CD8-positive, alpha-beta memory T cell (primary cell): ENCODE data around the gene ARRB2. TPM values are rescaled to one million over a fixed set of nuclear protein-coding genes. Genes with fewer than 3 reads are reported as not detected.

Experiments
- CTCF ChIA-PET: fragments of 350-600 bp; sonication (Branson Sonifier 250); formaldehyde crosslinking; loops from one replicate; lab custom pipeline; 2021; ENCODE audit warnings: antibody characterized with exemption; lab: Charles Lee
- POLR2A ChIA-PET: fragments of 350-600 bp; sonication (Branson Sonifier 250); formaldehyde crosslinking; loops from one replicate; lab custom pipeline; 2021; ENCODE audit warnings: antibody characterized with exemption; lab: Charles Lee
- DNase-seq, 5 donors: peaks; one replicate each; pipeline versions ENCODE4 v3.0.0 to v3.0.0-alpha.2; 2020 to 2022; ENCODE audit warnings: mixed read lengths in 1 of 5
- H3K27ac ChIP-seq: one replicate; pipeline ENCODE4 v1.7.0; 2013; ENCODE audit warnings: low read depth, mild to moderate bottlenecking, low read length, moderate library complexity
- H3K27me3 ChIP-seq: 2 replicates; pipeline ENCODE4 v1.7.0; 2013; ENCODE audit warnings: low read length, mild to moderate bottlenecking; ENCODE audit not compliant: insufficient read depth, poor library complexity, severe bottlenecking
- H3K36me3 ChIP-seq: 2 replicates; pipeline ENCODE4 v1.7.0; 2013; ENCODE audit warnings: mild to moderate bottlenecking, low read length, moderate library complexity; ENCODE audit not compliant: insufficient read depth
- H3K4me1 ChIP-seq: 2 replicates; pipeline ENCODE4 v1.7.0; 2013; ENCODE audit warnings: mild to moderate bottlenecking, low read length, moderate library complexity; ENCODE audit not compliant: insufficient read depth
- H3K4me3 ChIP-seq: 2 replicates; pipeline ENCODE4 v1.7.0; 2013; ENCODE audit warnings: mild to moderate bottlenecking, low read length
- H3K9me3 ChIP-seq: 2 replicates; pipeline ENCODE4 v1.7.0; 2013; ENCODE audit warnings: mild to moderate bottlenecking, low read length
- H3K27ac Mint-ChIP-seq, 8 donors: one replicate each; pipeline ENCODE4 v1.8.0; 2020 to 2021; ENCODE audit warnings: mixed read lengths in 8 of 8, mild to moderate bottlenecking in 6 of 8, inconsistent platforms in 3 of 8, moderate library complexity in 3 of 8
- H3K27me3 Mint-ChIP-seq, 2 donors: one replicate each; pipeline ENCODE4 v1.8.0; 2020 to 2021; ENCODE audit warnings: mixed read lengths in 2 of 2, mild to moderate bottlenecking in 1 of 2, moderate library complexity in 1 of 2
- H3K36me3 Mint-ChIP-seq, 3 donors: one replicate each; pipeline ENCODE4 v1.8.0; 2020 to 2021; ENCODE audit warnings: mixed read lengths in 3 of 3, inconsistent platforms in 1 of 3, mild to moderate bottlenecking in 1 of 3
- H3K4me1 Mint-ChIP-seq, 3 donors: one replicate each; pipeline ENCODE4 v1.8.0; 2020 to 2021; ENCODE audit warnings: mixed read lengths in 3 of 3, inconsistent platforms in 1 of 3, mild to moderate bottlenecking in 1 of 3
- H3K4me3 Mint-ChIP-seq, 7 donors: one replicate each; pipeline ENCODE4 v1.8.0; 2020 to 2021; ENCODE audit warnings: mixed read lengths in 7 of 7, mild to moderate bottlenecking in 6 of 7, moderate library complexity in 4 of 7, inconsistent platforms in 2 of 7
- H3K9me3 Mint-ChIP-seq, 5 donors: one replicate each; pipeline ENCODE4 v1.8.0; 2020 to 2022; ENCODE audit warnings: mixed read lengths in 5 of 5, mild to moderate bottlenecking in 3 of 5, moderate library complexity in 2 of 5, inconsistent platforms in 1 of 5
- polyA plus RNA-seq: library from polyadenylated mRNA; unstranded; fragments of 300-500 nt; fragmentation: Illumina TruSeq; gene quantifications from one replicate; pipeline ENCODE4 v1.2.3, GENCODE V29; 2021
- total RNA-seq, 2 experiments: library from RNA; stranded (reverse); gene quantifications; one replicate each; pipeline ENCODE4 v1.2.3, GENCODE V29; 2021

The ARRB2 gene
- total and polyA plus RNA-seq, 3 experiments from 2014 or later = 69.4 to 172 (median 170) TPM

DNA sequence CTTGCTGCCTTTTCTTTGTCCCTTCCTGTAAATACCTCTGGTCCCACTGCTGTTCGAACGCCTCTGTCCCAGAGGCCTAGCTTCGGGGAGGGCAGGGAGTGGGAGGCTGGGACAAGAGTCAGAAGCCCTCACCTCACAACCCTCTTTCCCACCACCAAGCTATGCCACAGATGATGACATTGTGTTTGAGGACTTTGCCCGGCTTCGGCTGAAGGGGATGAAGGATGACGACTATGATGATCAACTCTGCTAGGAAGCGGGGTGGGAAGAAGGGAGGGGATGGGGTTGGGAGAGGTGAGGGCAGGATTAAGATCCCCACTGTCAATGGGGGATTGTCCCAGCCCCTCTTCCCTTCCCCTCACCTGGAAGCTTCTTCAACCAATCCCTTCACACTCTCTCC is 10.4 kb downstream of the ARRB2 start:
- H3K4me1 Mint-ChIP-seq = peaks cover 15 to 55% (median 19%) of the 10 kb centered on the region in 3 donors
- Histone ChIP-seq H3K4me1 (peaks cover 5% of the 10 kb centered on the region), H3K27ac (no peak overlapping the region), H3K36me3 (peaks cover 40% of the 10 kb centered on the region), H3K9me3 (no peaks in the 10 kb centered on the region), H3K27me3 (no peaks in the 10 kb centered on the region), H3K4me3 (no peak overlapping the region)
- CTCF ChIA-PET = no interaction called here
- H3K9me3 Mint-ChIP-seq = no peaks in the 10 kb centered on the region
- H3K36me3 Mint-ChIP-seq = peaks cover 4 to 60% (median 8%) of the 10 kb centered on the region in 3 donors
- H3K27ac Mint-ChIP-seq = peak overlapping the region in 7 of 8 donors; percentile 13 to 88 (median 78)
- POLR2A ChIA-PET = no interaction called here
- no peak for DNase-seq
- H3K4me3 Mint-ChIP-seq = no peak overlapping the region
- H3K27me3 Mint-ChIP-seq = peaks cover 0 to 2% of the 10 kb centered on the region in 2 donors

DNA sequence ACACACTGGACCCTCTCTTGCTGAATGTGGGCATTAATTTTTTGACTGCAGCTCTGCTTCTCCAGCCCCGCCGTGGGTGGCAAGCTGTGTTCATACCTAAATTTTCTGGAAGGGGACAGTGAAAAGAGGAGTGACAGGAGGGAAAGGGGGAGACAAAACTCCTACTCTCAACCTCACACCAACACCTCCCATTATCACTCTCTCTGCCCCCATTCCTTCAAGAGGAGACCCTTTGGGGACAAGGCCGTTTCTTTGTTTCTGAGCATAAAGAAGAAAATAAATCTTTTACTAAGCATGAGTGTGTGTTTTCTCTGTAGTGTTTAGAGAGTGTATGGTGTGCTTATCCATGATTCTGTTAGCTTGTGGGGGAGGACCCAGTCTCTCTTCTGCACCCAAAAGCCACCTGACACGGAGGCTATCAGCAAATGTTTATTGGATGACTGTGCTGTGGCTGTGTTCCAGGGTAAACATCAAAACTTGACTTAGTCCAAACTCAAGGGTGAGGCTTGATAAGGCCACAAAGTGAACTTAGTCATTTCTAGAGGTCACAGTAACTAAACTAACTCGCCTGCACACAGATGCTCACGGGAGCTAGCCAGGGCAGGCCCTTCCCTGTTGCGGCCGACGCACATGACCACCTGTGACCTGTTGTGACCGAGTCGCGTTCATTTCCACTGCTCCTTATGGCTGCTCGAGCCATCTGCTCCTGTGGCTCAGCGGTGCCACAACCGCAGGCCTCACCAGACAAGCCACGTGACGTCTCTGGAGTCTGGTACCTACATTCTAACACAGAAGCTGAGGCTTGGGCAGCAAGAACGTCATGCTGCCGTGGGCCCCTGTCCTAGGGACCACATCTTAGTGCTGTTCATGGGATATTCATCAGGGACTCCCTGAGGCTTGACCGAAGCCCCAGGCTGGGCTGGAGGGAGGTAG is 11.0 kb downstream of the ARRB2 start:
- no peaks in the 10 kb centered on the region for H3K9me3 ChIP-seq
- no peaks in the 10 kb centered on the region for H3K27me3 ChIP-seq
- ChIA-PET CTCF (interaction anchor here (0.7 to 1.0 kb wide), 2 partner anchors 168 to 496 kb away, joined by 3 to 4 read pairs; no protein-coding TSS in a partner anchor), POLR2A (interaction anchor here (1.7 kb wide), 1 partner anchor 11 kb away, joined by 7 read pairs; the partner anchor contains the start of gene ARRB2)
- peaks cover 35% of the 10 kb centered on the region for H3K36me3 ChIP-seq
- peak in 3 of 5 donors; percentile 16 to 65 (median 28) for DNase-seq
- H3K27ac ChIP-seq = no peak overlapping the region
- Mint-ChIP-seq H3K36me3 (peaks cover 4 to 56% (median 8%) of the 10 kb centered on the region in 3 donors), H3K4me3 (peak overlapping the region in 1 of 7 donors; percentile 23), H3K9me3 (no peaks in the 10 kb centered on the region), H3K4me1 (peaks cover 13 to 50% (median 15%) of the 10 kb centered on the region in 3 donors), H3K27me3 (peaks cover 0 to 2% of the 10 kb centered on the region in 2 donors), H3K27ac (peak overlapping the region; percentile 70 to 86 (median 79))
- H3K4me3 ChIP-seq = no peak overlapping the region
- H3K4me1 ChIP-seq = no peaks in the 10 kb centered on the region

DNA sequence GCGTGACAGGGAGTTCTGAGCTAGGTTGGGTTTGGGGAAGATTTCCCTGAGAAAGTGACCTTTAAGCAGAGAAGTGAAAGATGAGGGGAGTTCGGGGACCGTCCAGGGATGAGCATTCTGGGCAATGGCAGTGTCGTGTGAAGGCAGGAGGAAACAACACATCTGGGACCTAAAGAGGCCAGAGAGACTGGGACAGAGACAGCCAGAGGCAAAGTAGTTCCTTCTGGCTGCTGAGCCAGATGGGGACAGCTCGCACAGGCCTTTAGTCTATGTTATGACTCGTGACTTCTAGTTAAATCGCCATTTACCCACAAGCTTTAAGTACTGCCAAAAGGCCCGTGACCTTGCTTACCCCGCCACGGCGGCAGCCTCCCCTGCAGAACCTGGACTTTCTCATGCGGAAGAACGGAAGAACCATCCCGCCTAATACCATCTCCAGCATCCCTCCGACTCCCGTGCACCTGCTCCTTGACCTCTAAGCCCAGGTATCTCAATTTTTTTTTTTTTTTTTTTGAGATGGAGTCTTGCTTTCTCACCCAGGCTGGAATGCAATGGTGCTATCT is 12.3 kb downstream of the ARRB2 start:
- Histone ChIP-seq H3K4me1 (no peaks in the 10 kb centered on the region), H3K4me3 (no peak overlapping the region), H3K27ac (no peak overlapping the region), H3K9me3 (no peaks in the 10 kb centered on the region), H3K36me3 (peaks cover 24% of the 10 kb centered on the region), H3K27me3 (no peaks in the 10 kb centered on the region)
- H3K4me3 Mint-ChIP-seq = no peak overlapping the region
- H3K27ac Mint-ChIP-seq = peak overlapping the region in 1 of 8 donors; percentile 23
- H3K9me3 Mint-ChIP-seq = no peaks in the 10 kb centered on the region
- peaks cover 4 to 43% (median 6%) of the 10 kb centered on the region in 3 donors for H3K36me3 Mint-ChIP-seq
- ChIA-PET CTCF (interaction anchor here (1.0 kb wide), 1 partner anchor 166 kb away, joined by 3 read pairs; no protein-coding TSS in a partner anchor), POLR2A (interaction anchor here (1.7 kb wide), 1 partner anchor 13 kb away, joined by 7 read pairs; the partner anchor contains the start of gene ARRB2)
- DNase-seq = no peak
- H3K27me3 Mint-ChIP-seq = peaks cover 0 to 2% of the 10 kb centered on the region in 2 donors
- peaks cover 10 to 37% (median 10%) of the 10 kb centered on the region in 3 donors for H3K4me1 Mint-ChIP-seq

DNA sequence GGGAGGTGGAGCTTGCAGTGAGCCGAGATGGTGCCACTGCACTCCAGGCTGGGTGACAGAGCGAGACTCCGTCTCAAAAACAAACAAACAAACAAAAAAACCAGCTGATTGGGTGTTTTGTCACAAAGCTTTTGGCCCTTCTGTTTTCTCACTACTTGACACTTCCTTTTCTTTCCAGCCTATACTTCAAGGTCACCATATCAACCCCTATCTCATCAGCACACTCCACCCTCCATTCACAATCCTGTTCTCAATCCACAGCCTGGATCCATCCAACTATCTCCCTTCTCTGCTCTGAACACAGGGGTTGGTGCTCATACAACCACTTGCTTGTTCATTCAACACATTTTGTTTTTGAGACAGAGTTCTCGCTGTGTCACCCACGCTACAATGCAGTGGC is 14.2 kb downstream of the ARRB2 start:
- POLR2A ChIA-PET = interaction anchor here (0.7 kb wide), 1 partner anchor 161 kb away, joined by 3 read pairs; no protein-coding TSS in a partner anchor
- Histone ChIP-seq H3K27me3 (no peaks in the 10 kb centered on the region), H3K4me1 (no peaks in the 10 kb centered on the region), H3K9me3 (no peaks in the 10 kb centered on the region), H3K36me3 (peaks cover 6% of the 10 kb centered on the region), H3K27ac (no peak overlapping the region), H3K4me3 (no peak overlapping the region)
- Mint-ChIP-seq H3K9me3 (no peaks in the 10 kb centered on the region), H3K27me3 (no peaks in the 10 kb centered on the region), H3K27ac (peak overlapping the region in 2 of 8 donors; percentile 30 to 48), H3K4me3 (no peak overlapping the region), H3K36me3 (peaks cover 2 to 24% (median 4%) of the 10 kb centered on the region in 3 donors), H3K4me1 (peaks cover 10 to 25% (median 10%) of the 10 kb centered on the region in 3 donors)
- DNase-seq = no peak
- CTCF ChIA-PET = interaction anchor here (0.9 to 1.5 kb wide), 2 partner anchors 15 to 95 kb away, joined by 3 to 6 read pairs; partner anchors contain the start of gene ARRB2

DNA sequence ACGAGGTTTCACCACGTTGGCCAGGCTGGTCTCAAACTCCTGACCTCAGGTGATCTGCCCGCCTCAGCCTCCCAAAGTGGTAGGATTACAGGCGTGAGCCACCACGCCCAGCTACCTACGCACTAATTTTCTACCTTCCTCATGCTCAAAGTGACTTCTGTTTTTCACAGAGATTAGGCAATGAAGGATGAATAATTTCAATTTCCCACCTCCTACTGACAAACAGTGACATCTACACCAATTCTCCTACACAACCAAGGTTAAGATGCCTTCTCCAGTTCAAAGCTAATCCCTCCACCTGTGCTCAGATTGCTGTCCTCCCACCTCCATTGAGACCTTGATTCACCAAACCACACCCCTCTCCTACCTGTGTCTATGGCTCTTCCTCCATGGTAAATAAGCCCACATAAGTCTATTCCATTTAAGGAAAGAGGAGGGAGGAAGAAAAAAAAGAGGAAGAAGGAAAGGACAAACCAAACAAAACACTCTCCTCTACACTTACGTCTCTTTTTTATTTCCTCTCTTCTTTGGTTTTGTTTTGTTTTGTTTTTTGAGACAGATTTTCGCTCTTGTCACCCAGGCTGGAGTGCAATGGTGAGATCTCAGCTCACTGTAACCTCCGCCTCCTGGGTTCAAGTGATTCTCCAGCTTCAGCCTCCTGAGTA is 15.3 kb downstream of the ARRB2 start:
- Mint-ChIP-seq H3K27me3 (no peaks in the 10 kb centered on the region), H3K9me3 (no peaks in the 10 kb centered on the region), H3K4me3 (no peak overlapping the region), H3K4me1 (peaks cover 14 to 24% (median 15%) of the 10 kb centered on the region in 3 donors), H3K27ac (no peak overlapping the region), H3K36me3 (peaks cover 0 to 13% (median 0%) of the 10 kb centered on the region in 3 donors)
- ChIA-PET POLR2A (interaction anchor here (1.0 kb wide), 1 partner anchor 16 kb away, joined by 4 read pairs; the partner anchor contains the start of gene ARRB2), CTCF (interaction anchor here (1.3 kb wide), 1 partner anchor 64 kb away, joined by 4 read pairs; no protein-coding TSS in a partner anchor)
- Histone ChIP-seq H3K9me3 (no peaks in the 10 kb centered on the region), H3K36me3 (no peaks in the 10 kb centered on the region), H3K27me3 (no peaks in the 10 kb centered on the region), H3K27ac (no peak overlapping the region), H3K4me3 (no peak overlapping the region), H3K4me1 (no peaks in the 10 kb centered on the region)
- DNase-seq = no peak

DNA sequence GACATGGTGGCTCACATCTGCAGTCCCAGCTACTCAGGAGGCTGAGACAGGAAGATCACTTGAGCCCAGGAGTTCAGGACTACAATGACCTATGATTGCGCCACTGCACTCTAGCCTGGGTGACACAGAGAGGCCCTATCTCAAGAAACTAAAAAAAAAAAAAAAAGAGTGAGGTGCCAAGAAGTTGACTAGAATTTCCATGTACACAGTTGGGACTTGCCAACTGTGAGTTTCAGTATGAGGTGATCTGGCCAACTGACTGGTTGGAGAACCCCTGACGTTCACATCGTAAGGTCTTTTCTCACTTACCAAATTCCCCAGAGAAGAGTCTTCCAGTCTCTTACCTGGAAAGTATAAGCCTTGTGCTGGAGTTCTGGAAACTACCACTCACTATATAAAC is 17.7 kb downstream of the ARRB2 start:
- POLR2A ChIA-PET = no interaction called here
- peaks cover 0 to 11% (median 0%) of the 10 kb centered on the region in 3 donors for H3K36me3 Mint-ChIP-seq
- H3K9me3 ChIP-seq = no peaks in the 10 kb centered on the region
- no peak overlapping the region for H3K27ac ChIP-seq
- H3K9me3 Mint-ChIP-seq = no peaks in the 10 kb centered on the region
- H3K27me3 ChIP-seq = no peaks in the 10 kb centered on the region
- DNase-seq = no peak
- H3K4me3 Mint-ChIP-seq = peak overlapping the region in 1 of 7 donors; percentile 27
- CTCF ChIA-PET = no interaction called here
- no peaks in the 10 kb centered on the region for H3K4me1 ChIP-seq
- H3K36me3 ChIP-seq = no peaks in the 10 kb centered on the region
- H3K27me3 Mint-ChIP-seq = no peaks in the 10 kb centered on the region
- no peak overlapping the region for H3K27ac Mint-ChIP-seq
- no peak overlapping the region for H3K4me3 ChIP-seq
- peaks cover 21 to 24% (median 23%) of the 10 kb centered on the region in 3 donors for H3K4me1 Mint-ChIP-seq

DNA sequence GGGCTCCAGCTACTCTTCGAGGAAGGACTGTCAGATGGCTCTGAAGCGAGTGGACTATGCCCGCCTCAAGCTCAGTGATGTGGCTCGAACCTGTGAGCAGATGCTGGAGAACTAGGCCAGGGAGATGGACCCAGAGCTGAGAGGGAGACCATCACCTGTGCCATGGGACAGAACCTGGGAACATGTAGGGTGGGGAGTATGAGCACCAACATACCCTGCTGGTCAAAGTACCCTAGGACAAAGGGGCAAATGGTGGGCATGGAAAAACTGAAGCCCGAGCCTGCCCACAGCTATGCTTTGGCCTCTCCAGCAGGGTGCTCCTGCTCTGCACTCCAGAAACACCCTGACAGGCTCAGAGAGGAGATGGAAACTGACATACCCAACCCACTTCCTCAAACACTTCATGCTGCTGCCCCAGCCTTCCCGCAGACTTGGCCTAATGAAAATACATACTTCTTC is 22.7 kb downstream of the ARRB2 start:
- DNase-seq = no peak
- Histone ChIP-seq H3K27ac (no peak overlapping the region), H3K4me1 (peaks cover 1% of the 10 kb centered on the region), H3K27me3 (no peaks in the 10 kb centered on the region), H3K36me3 (no peaks in the 10 kb centered on the region), H3K9me3 (no peaks in the 10 kb centered on the region), H3K4me3 (no peak overlapping the region)
- H3K27ac Mint-ChIP-seq = peak overlapping the region in 2 of 8 donors; percentile 68 to 71
- no peaks in the 10 kb centered on the region for H3K9me3 Mint-ChIP-seq
- peaks cover 0 to 20% (median 1%) of the 10 kb centered on the region in 3 donors for H3K36me3 Mint-ChIP-seq
- ChIA-PET POLR2A (interaction anchor here (0.6 kb wide), 1 partner anchor 50 kb away, joined by 11 read pairs; no protein-coding TSS in a partner anchor), CTCF (interaction anchor here (1.0 to 2.3 kb wide), 4 partner anchors 23 to 149 kb away, joined by 3 to 20 read pairs (median 13); partner anchors contain the start of genes ARRB2 and GLTPD2)
- peak overlapping the region in 4 of 7 donors; percentile 47 to 99 (median 80) for H3K4me3 Mint-ChIP-seq
- peaks cover 22 to 31% (median 27%) of the 10 kb centered on the region in 3 donors for H3K4me1 Mint-ChIP-seq
- peaks cover 0 to 1% of the 10 kb centered on the region in 2 donors for H3K27me3 Mint-ChIP-seq
